ENCODE results near the gene ITPR1. TPM values are rescaled to one million over a fixed set of nuclear protein-coding genes. Genes with fewer than 3 reads are reported as not detected.

Gene ITPR1
- total RNA-seq, 1 donor from 2014 or later, result 6.7 TPM

- no peak overlapping the region for H3K27ac ChIP-seq (ENCODE audit: low read depth, low read length)
Measured at GRCh38 chr3:4743371-4743770, 250.2 kb downstream of the ITPR1 start.

GRCh38 chr3:4744405-4745234 is 251.5 kb downstream of the ITPR1 start:
- TF ChIP-seq CTCF (IDR thresholded peaks at IDR 0.05; ENCODE audit: insufficient read depth, low read depth, low read length) (no peak), EZH2 (IDR thresholded peaks at IDR 0.05; ENCODE audit: insufficient read depth, low read length) (no peak)
- Histone ChIP-seq H3K9me3 (ENCODE audit: insufficient read depth, low read depth, low read length) (no peaks in the 10 kb centered on the region), H4K20me1 (ENCODE audit: insufficient read depth, low read length) (no peaks in the 10 kb centered on the region), H3K4me2 (ENCODE audit: low read length) (peak overlapping the region; percentile 43), H3K79me2 (ENCODE audit: insufficient read depth, low read length) (no peaks in the 10 kb centered on the region), H3K27me3 (ENCODE audit: insufficient read depth, low read length) (no peaks in the 10 kb centered on the region), H3K9ac (ENCODE audit: low read length) (peak overlapping the region; percentile 36), H3K4me3 (ENCODE audit: insufficient read depth, low read depth, low read length) (no peak overlapping the region), H2AFZ (ENCODE audit: low read depth, low read length) (no peak overlapping the region), H3K4me1 (ENCODE audit: insufficient read depth, low read length) (peaks cover 38% of the 10 kb centered on the region), H3K36me3 (ENCODE audit: insufficient read depth, low read length) (no peaks in the 10 kb centered on the region), H3K27ac (ENCODE audit: low read depth, low read length) (peak overlapping the region; percentile 67)
- Mint-ChIP-seq H3K27ac (ENCODE audit: unreplicated experiment) (peak overlapping the region; percentile 30), H3K9me3 (ENCODE audit: unreplicated experiment) (peaks cover 2% of the 10 kb centered on the region), H3K27me3 (ENCODE audit: low read depth, unreplicated experiment) (peaks cover 2% of the 10 kb centered on the region), H3K4me1 (ENCODE audit: low read depth, unreplicated experiment) (peaks cover 28% of the 10 kb centered on the region), H3K4me3 (ENCODE audit: unreplicated experiment) (no peak overlapping the region), H3K36me3 (ENCODE audit: low read depth, unreplicated experiment) (peaks cover 14% of the 10 kb centered on the region)
- FAIRE-seq (no peak), DNase-seq (ENCODE audit: low read depth) (peak; percentile 81)

More at GRCh38 chr3:4743371-4743770, 250.2 kb downstream of the ITPR1 start:
- H3K27me3 Mint-ChIP-seq (ENCODE audit: low read depth, unreplicated experiment), result peaks cover 2% of the 10 kb centered on the region
- Histone ChIP-seq H3K79me2 (ENCODE audit: insufficient read depth, low read length) (no peaks in the 10 kb centered on the region), H3K4me2 (ENCODE audit: low read length) (no peak overlapping the region), H3K9me3 (ENCODE audit: insufficient read depth, low read depth, low read length) (no peaks in the 10 kb centered on the region), H3K4me3 (ENCODE audit: insufficient read depth, low read depth, low read length) (no peak overlapping the region), H3K36me3 (ENCODE audit: insufficient read depth, low read length) (no peaks in the 10 kb centered on the region), H2AFZ (ENCODE audit: low read depth, low read length) (no peak overlapping the region), H3K9ac (ENCODE audit: low read length) (no peak overlapping the region), H3K4me1 (ENCODE audit: insufficient read depth, low read length) (peaks cover 38% of the 10 kb centered on the region), H4K20me1 (ENCODE audit: insufficient read depth, low read length) (no peaks in the 10 kb centered on the region), H3K27me3 (ENCODE audit: insufficient read depth, low read length) (no peaks in the 10 kb centered on the region)
- no peak overlapping the region for H3K4me3 Mint-ChIP-seq (ENCODE audit: unreplicated experiment)
- H3K27ac Mint-ChIP-seq (ENCODE audit: unreplicated experiment), result no peak overlapping the region
- H3K4me1 Mint-ChIP-seq (ENCODE audit: low read depth, unreplicated experiment), result peaks cover 27% of the 10 kb centered on the region
- TF ChIP-seq CTCF (IDR thresholded peaks at IDR 0.05; ENCODE audit: insufficient read depth, low read depth, low read length) (no peak), EZH2 (IDR thresholded peaks at IDR 0.05; ENCODE audit: insufficient read depth, low read length) (no peak)
- FAIRE-seq, result no peak
- DNase-seq (ENCODE audit: low read depth), result no peak
- peaks cover 14% of the 10 kb centered on the region for H3K36me3 Mint-ChIP-seq (ENCODE audit: low read depth, unreplicated experiment)
- H3K9me3 Mint-ChIP-seq (ENCODE audit: unreplicated experiment), result peaks cover 3% of the 10 kb centered on the region

GRCh38 chr3:4745235-4745610 is 252.1 kb downstream of the ITPR1 start:
- Mint-ChIP-seq H3K4me1 (ENCODE audit: low read depth, unreplicated experiment) (peaks cover 33% of the 10 kb centered on the region), H3K9me3 (ENCODE audit: unreplicated experiment) (no peaks in the 10 kb centered on the region), H3K27me3 (ENCODE audit: low read depth, unreplicated experiment) (peaks cover 2% of the 10 kb centered on the region), H3K27ac (ENCODE audit: unreplicated experiment) (no peak overlapping the region), H3K4me3 (ENCODE audit: unreplicated experiment) (peak overlapping the region; percentile 20), H3K36me3 (ENCODE audit: low read depth, unreplicated experiment) (peaks cover 14% of the 10 kb centered on the region)
- H3K9ac ChIP-seq (ENCODE audit: low read length), result peak overlapping the region; percentile 36
- no peaks in the 10 kb centered on the region for H3K36me3 ChIP-seq (ENCODE audit: insufficient read depth, low read length)
- TF ChIP-seq CTCF (IDR thresholded peaks at IDR 0.05; ENCODE audit: insufficient read depth, low read depth, low read length) (no peak), EZH2 (IDR thresholded peaks at IDR 0.05; ENCODE audit: insufficient read depth, low read length) (no peak)
- no peaks in the 10 kb centered on the region for H3K9me3 ChIP-seq (ENCODE audit: insufficient read depth, low read depth, low read length)
- peak overlapping the region; percentile 43 for H3K4me2 ChIP-seq (ENCODE audit: low read length)
- no peaks in the 10 kb centered on the region for H3K79me2 ChIP-seq (ENCODE audit: insufficient read depth, low read length)
- DNase-seq (ENCODE audit: low read depth), result no peak
- H3K4me1 ChIP-seq (ENCODE audit: insufficient read depth, low read length), result peaks cover 43% of the 10 kb centered on the region
- no peaks in the 10 kb centered on the region for H3K27me3 ChIP-seq (ENCODE audit: insufficient read depth, low read length)
- no peak overlapping the region for H3K4me3 ChIP-seq (ENCODE audit: insufficient read depth, low read depth, low read length)
- no peak for FAIRE-seq
- H2AFZ ChIP-seq (ENCODE audit: low read depth, low read length), result no peak overlapping the region
- H4K20me1 ChIP-seq (ENCODE audit: insufficient read depth, low read length), result no peaks in the 10 kb centered on the region
- H3K27ac ChIP-seq (ENCODE audit: low read depth, low read length), result no peak overlapping the region
